HEK293 (cell line): Measurements from ENCODE around the gene DHX40.

Source experiments
- CTCF ChIA-PET: fragments of 350-600 bp; formaldehyde crosslinking; extraction: SDS; loops from one replicate; lab custom pipeline; 2021; ENCODE audit warnings: antibody characterized with exemption; lab: Yijun Ruan, JAX
- POLR2A ChIA-PET: fragments of 300-600 bp; formaldehyde crosslinking; extraction: SDS; loops from one replicate; lab custom pipeline; 2020; ENCODE audit warnings: antibody characterized with exemption, inconsistent platforms; lab: Yijun Ruan, JAX
- H3K27ac ChIP-seq: fragments of 200-500 bp; sonication (Bioruptor generic); 2 replicates; pipeline ENCODE4 v1.5.1; 2014; ENCODE audit warnings: low read depth, low read length, control low read depth, inconsistent platforms; ENCODE audit errors: extremely low read depth
- H3K36me3 ChIP-seq, 2 experiments: fragments of 200-500 bp in 1 of 2; sonication (Bioruptor generic) in 1 of 2; 1 replicate in 1 of 2; 2 replicates in 1 of 2; pipeline ENCODE4 v1.5.1; 2014 to 2017; ENCODE audit warnings: inconsistent platforms in 2 of 2, low read length in 2 of 2; ENCODE audit not compliant: control insufficient read depth in 2 of 2, insufficient read depth in 1 of 2
- H3K4me1 ChIP-seq: fragments of 200-500 bp; sonication (Bioruptor generic); 2 replicates; pipeline ENCODE4 v1.5.1; 2014; ENCODE audit warnings: mild to moderate bottlenecking, low read length, inconsistent platforms; ENCODE audit not compliant: control insufficient read depth, insufficient read depth
- H3K4me3 ChIP-seq: 2 replicates; pipeline ENCODE4 v1.5.1; 2011; ENCODE audit warnings: low read depth, mild to moderate bottlenecking, control low read depth, low read length, moderate library complexity
- H3K9me3 ChIP-seq: fragments of 200-500 bp; sonication (Bioruptor generic); 2 replicates; pipeline ENCODE4 v1.5.1; 2014; ENCODE audit warnings: low read depth, low read length, inconsistent platforms; ENCODE audit not compliant: control insufficient read depth, insufficient read depth
- KLF10 ChIP-seq: fragments of 450-650 bp; IDR thresholded peaks from 2 replicates; pipeline ENCODE4 v1.5.1; 2018; ENCODE audit warnings: missing biosample characterization, mild to moderate bottlenecking, missing genetic modification characterization
- MZF1 ChIP-seq: fragments of 450-650 bp; formaldehyde crosslinking; IDR thresholded peaks from 2 replicates; pipeline ENCODE4 v1.5.1; 2017; ENCODE audit warnings: missing biosample characterization, missing genetic modification characterization, borderline replicate concordance
- PRDM1 ChIP-seq: fragments of 450-650 bp; formaldehyde crosslinking; IDR thresholded peaks from 2 replicates; pipeline ENCODE4; 2016; ENCODE audit warnings: missing biosample characterization, missing genetic modification characterization
- SP3 ChIP-seq: fragments of 450-650 bp; formaldehyde crosslinking; IDR thresholded peaks from 2 replicates; pipeline ENCODE4 v1.5.1; 2016; ENCODE audit warnings: missing biosample characterization, missing genetic modification characterization
- ZBTB17 ChIP-seq: fragments of 450-650 bp; formaldehyde crosslinking; IDR thresholded peaks from 2 replicates; pipeline ENCODE4 v1.5.1; 2016; ENCODE audit warnings: missing biosample characterization, missing genetic modification characterization
- ZBTB48 ChIP-seq: fragments of 450-650 bp; formaldehyde crosslinking; IDR thresholded peaks from 2 replicates; pipeline ENCODE4 v1.5.1; 2016; ENCODE audit warnings: missing biosample characterization, missing genetic modification characterization
- ZIC2 ChIP-seq: fragments of 450-650 bp; formaldehyde crosslinking; IDR thresholded peaks from 2 replicates; pipeline ENCODE4 v1.5.1; 2016; ENCODE audit warnings: missing biosample characterization, missing genetic modification characterization
- ZNF114 ChIP-seq: fragments of 450-650 bp; formaldehyde crosslinking; IDR thresholded peaks from 2 replicates; pipeline ENCODE4 v1.5.0; 2017; ENCODE audit warnings: missing biosample characterization, missing genetic modification characterization
- ZNF184 ChIP-seq: fragments of 450-650 bp; IDR thresholded peaks from 2 replicates; pipeline ENCODE4 v1.5.1; 2018; ENCODE audit warnings: missing biosample characterization, mild to moderate bottlenecking, missing genetic modification characterization
- ZNF19 ChIP-seq: fragments of 450-650 bp; formaldehyde crosslinking; IDR thresholded peaks from 2 replicates; pipeline ENCODE4; 2016; ENCODE audit warnings: missing biosample characterization, missing genetic modification characterization, low read depth
- ZNF239 ChIP-seq: fragments of 450-650 bp; formaldehyde crosslinking; IDR thresholded peaks from 2 replicates; pipeline ENCODE4 v1.5.1; 2016; ENCODE audit warnings: missing biosample characterization, missing genetic modification characterization
- ZNF366 ChIP-seq: fragments of 450-650 bp; formaldehyde crosslinking; conservative IDR thresholded peaks from 2 replicates; pipeline ENCODE4 v1.5.1; 2016; ENCODE audit warnings: missing biosample characterization, missing genetic modification characterization
- ZNF37A ChIP-seq: fragments of 450-650 bp; IDR thresholded peaks from 2 replicates; pipeline ENCODE4 v1.5.1; 2018; ENCODE audit warnings: missing biosample characterization, missing genetic modification characterization
- ZNF561 ChIP-seq: fragments of 450-650 bp; IDR thresholded peaks from 2 replicates; pipeline ENCODE4 v1.5.1; 2018; ENCODE audit warnings: missing biosample characterization, missing genetic modification characterization, borderline replicate concordance
- ZNF600 ChIP-seq: fragments of 450-650 bp; formaldehyde crosslinking; IDR thresholded peaks from 2 replicates; pipeline ENCODE4 v1.5.1; 2016; ENCODE audit warnings: missing biosample characterization, missing genetic modification characterization
- ZNF660 ChIP-seq: fragments of 450-650 bp; IDR thresholded peaks from 2 replicates; pipeline ENCODE4 v1.5.1; 2018; ENCODE audit warnings: missing biosample characterization, mild to moderate bottlenecking, missing genetic modification characterization
- ZNF701 ChIP-seq: fragments of 450-650 bp; formaldehyde crosslinking; IDR thresholded peaks from 2 replicates; pipeline ENCODE4 v1.5.1; 2016; ENCODE audit warnings: missing biosample characterization, missing genetic modification characterization
- ZNF747 ChIP-seq: fragments of 450-650 bp; formaldehyde crosslinking; IDR thresholded peaks from 2 replicates; pipeline ENCODE4 v1.5.1; 2016; ENCODE audit warnings: missing biosample characterization, missing genetic modification characterization
- TF ChIP-seq, protein P1 (sequence below): fragments of 450-650 bp; formaldehyde crosslinking; IDR thresholded peaks from 2 replicates; pipeline ENCODE4 v1.5.1; 2017; ENCODE audit warnings: missing biosample characterization, missing genetic modification characterization
- TF ChIP-seq, protein P2 (sequence below): fragments of 450-650 bp; IDR thresholded peaks from 2 replicates; pipeline ENCODE4 v1.5.1; 2018; ENCODE audit warnings: missing biosample characterization, mild to moderate bottlenecking, missing genetic modification characterization
- TF ChIP-seq, protein P3 (sequence below): fragments of 450-650 bp; formaldehyde crosslinking; IDR thresholded peaks from 2 replicates; pipeline ENCODE4 v1.5.1; 2016; ENCODE audit warnings: missing biosample characterization, missing genetic modification characterization

Gene DHX40

DNA sequence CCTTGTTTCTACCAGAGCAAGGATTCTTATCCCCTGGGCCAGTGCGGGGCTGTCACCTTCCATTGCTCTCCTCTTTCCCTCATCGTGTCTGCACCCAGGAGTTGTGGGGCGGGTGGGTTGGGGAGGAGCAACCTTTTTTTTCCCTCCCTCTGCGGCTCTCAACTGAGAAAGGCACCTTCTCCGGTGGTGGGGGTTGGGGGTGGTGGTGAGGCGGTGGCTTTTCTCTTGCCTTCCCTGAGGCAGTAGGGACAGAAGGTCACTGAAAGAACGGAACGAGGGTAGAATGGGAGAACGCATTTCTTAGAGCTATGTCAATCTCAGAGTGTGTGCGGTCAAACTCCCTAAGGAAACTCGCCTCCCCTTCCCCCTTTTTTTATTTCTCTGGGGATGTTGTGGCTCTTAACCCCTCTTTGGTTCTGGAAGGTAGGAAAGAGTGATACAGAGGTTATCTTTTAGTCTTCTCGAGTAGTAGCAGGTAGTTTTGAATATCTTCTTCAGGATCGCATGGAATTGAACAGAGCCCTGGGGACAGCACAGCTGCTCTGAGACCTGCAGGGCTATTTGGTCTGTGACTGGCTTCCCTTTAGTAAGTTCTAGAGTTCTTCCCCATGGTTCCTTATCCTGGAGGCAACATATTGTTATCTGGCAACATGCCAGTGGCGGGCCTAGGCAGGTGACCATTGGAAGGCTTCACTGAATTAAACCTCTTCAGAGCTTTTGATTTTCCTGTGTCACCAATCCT, 55.3 kb downstream of the DHX40 start:
- H3K36me3 ChIP-seq = peaks cover 0 to 16% of the 10 kb centered on the region in 2 experiments; a peak in 2 of 3 replicates
- peak overlapping the region; percentile 64 for H3K4me3 ChIP-seq
- ChIA-PET POLR2A (interaction anchor here (0.5 to 2.8 kb wide), 9 partner anchors 12 to 771 kb away, joined by 3 to 31 read pairs (median 6); partner anchors contain the start of genes DHX40, PTRH2, USP32 and VMP1), CTCF (interaction anchor here (0.6 to 1.2 kb wide), 3 partner anchors 64 to 293 kb away, joined by 3 to 4 read pairs (median 3); no protein-coding TSS in a partner anchor)
- H3K27ac ChIP-seq = peak overlapping the region; percentile 96
- TF ChIP-seq, protein P1, sequence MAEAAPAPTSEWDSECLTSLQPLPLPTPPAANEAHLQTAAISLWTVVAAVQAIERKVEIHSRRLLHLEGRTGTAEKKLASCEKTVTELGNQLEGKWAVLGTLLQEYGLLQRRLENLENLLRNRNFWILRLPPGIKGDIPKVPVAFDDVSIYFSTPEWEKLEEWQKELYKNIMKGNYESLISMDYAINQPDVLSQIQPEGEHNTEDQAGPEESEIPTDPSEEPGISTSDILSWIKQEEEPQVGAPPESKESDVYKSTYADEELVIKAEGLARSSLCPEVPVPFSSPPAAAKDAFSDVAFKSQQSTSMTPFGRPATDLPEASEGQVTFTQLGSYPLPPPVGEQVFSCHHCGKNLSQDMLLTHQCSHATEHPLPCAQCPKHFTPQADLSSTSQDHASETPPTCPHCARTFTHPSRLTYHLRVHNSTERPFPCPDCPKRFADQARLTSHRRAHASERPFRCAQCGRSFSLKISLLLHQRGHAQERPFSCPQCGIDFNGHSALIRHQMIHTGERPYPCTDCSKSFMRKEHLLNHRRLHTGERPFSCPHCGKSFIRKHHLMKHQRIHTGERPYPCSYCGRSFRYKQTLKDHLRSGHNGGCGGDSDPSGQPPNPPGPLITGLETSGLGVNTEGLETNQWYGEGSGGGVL (tag by site-specific recombination) = peak; percentile 39
- TF ChIP-seq ZNF114 (tag by site-specific recombination) (no peak), ZNF37A (tag by site-specific recombination) (0 out of 2 replicates have a peak, but pooled peaks have one; percentile 33), ZNF747 (tag by site-specific recombination) (no peak), ZNF600 (tag by site-specific recombination) (peak; percentile 68), SP3 (tag by site-specific recombination) (0 out of 2 replicates have a peak, but pooled peaks have one; percentile 27), ZNF660 (tag by site-specific recombination) (peak; percentile 91), ZNF239 (tag by site-specific recombination) (no peak), ZNF701 (tag by site-specific recombination) (no peak), ZNF561 (tag by site-specific recombination) (peak; percentile 85), ZBTB17 (0 out of 2 replicates have a peak, but pooled peaks have one; percentile 12), KLF10 (peak; percentile 44), ZIC2 (tag by site-specific recombination) (peak; percentile 31; the same call in 1 of the 2 replicates), PRDM1 (tag by site-specific recombination) (peak; percentile 26; the same call in 1 of the 2 replicates), ZNF19 (tag by site-specific recombination) (no peak), MZF1 (tag by site-specific recombination) (peak; percentile 38; the same call in 1 of the 2 replicates), ZBTB48 (tag by site-specific recombination) (peak; percentile 53; the same call in 1 of the 2 replicates), ZNF366 (tag by site-specific recombination) (peak; percentile 53; the same call in 1 of the 2 replicates), ZNF184 (peak; percentile 61; the same call in 1 of the 2 replicates)
- TF ChIP-seq, protein P2, sequence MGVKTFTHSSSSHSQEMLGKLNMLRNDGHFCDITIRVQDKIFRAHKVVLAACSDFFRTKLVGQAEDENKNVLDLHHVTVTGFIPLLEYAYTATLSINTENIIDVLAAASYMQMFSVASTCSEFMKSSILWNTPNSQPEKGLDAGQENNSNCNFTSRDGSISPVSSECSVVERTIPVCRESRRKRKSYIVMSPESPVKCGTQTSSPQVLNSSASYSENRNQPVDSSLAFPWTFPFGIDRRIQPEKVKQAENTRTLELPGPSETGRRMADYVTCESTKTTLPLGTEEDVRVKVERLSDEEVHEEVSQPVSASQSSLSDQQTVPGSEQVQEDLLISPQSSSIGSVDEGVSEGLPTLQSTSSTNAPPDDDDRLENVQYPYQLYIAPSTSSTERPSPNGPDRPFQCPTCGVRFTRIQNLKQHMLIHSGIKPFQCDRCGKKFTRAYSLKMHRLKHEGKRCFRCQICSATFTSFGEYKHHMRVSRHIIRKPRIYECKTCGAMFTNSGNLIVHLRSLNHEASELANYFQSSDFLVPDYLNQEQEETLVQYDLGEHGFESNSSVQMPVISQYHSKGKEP (tag by site-specific recombination) = peak; percentile 70; the same call in 1 of the 2 replicates
- TF ChIP-seq, protein P3, sequence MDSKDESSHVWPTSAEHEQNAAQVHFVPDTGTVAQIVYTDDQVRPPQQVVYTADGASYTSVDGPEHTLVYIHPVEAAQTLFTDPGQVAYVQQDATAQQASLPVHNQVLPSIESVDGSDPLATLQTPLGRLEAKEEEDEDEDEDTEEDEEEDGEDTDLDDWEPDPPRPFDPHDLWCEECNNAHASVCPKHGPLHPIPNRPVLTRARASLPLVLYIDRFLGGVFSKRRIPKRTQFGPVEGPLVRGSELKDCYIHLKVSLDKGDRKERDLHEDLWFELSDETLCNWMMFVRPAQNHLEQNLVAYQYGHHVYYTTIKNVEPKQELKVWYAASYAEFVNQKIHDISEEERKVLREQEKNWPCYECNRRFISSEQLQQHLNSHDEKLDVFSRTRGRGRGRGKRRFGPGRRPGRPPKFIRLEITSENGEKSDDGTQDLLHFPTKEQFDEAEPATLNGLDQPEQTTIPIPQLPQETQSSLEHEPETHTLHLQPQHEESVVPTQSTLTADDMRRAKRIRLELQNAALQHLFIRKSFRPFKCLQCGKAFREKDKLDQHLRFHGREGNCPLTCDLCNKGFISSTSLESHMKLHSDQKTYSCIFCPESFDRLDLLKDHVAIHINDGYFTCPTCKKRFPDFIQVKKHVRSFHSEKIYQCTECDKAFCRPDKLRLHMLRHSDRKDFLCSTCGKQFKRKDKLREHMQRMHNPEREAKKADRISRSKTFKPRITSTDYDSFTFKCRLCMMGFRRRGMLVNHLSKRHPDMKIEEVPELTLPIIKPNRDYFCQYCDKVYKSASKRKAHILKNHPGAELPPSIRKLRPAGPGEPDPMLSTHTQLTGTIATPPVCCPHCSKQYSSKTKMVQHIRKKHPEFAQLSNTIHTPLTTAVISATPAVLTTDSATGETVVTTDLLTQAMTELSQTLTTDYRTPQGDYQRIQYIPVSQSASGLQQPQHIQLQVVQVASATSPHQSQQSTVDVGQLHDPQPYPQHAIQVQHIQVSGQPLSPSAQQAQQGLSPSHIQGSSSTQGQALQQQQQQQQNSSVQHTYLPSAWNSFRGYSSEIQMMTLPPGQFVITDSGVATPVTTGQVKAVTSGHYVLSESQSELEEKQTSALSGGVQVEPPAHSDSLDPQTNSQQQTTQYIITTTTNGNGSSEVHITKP = peak; percentile 40; the same call in 1 of the 2 replicates
- H3K4me1 ChIP-seq = peaks cover 16% of the 10 kb centered on the region
- no peaks in the 10 kb centered on the region for H3K9me3 ChIP-seq
